MM.1S (cell line): ENCODE results near the gene MTMR12.

Experiments used
- CTCF ChIP-seq: fragments of 300-600 bp; sonication (generic); IDR thresholded peaks from 2 replicates; pipeline ENCODE4 v1.5.1; 2016; ENCODE audit warnings: antibody characterized with exemption, low read length, mixed read lengths
- EZH2 ChIP-seq: fragments of 300-600 bp; sonication (generic); optimal IDR thresholded peaks from 2 replicates; pipeline ENCODE3; 2017; ENCODE audit warnings: low read depth, mild to moderate bottlenecking, antibody characterized with exemption, low read length, mixed read lengths

GRCh38 chr5:32223972-32224609, 88.6 kb downstream of the MTMR12 start:
- no peak for TF ChIP-seq CTCF
- no peak for TF ChIP-seq EZH2
